Fibroblast of villous mesenchyme (primary cell): ENCODE measurements around the gene ABR. TPM values are rescaled to one million over a fixed set of nuclear protein-coding genes. Genes with fewer than 3 reads are reported as not detected.

Experiments used
- DNase-seq: peaks from one replicate; pipeline ENCODE4 v3.0.0-alpha.2; 2010; ENCODE audit warnings: low read depth
- H3K4me3 ChIP-seq: 2 replicates; pipeline ENCODE4 v1.5.1; 2011; ENCODE audit warnings: low read depth, mild to moderate bottlenecking, low read length
- CTCF ChIP-seq: IDR thresholded peaks from 2 replicates; pipeline ENCODE4 v1.5.1; 2012; ENCODE audit warnings: low read depth, mild to moderate bottlenecking, low read length; ENCODE audit not compliant: insufficient read depth
- total RNA-seq: library from RNA; depleted of rRNA; stranded (reverse); fragments of >200 nt; gene quantifications from 2 replicates; pipeline ENCODE4 v1.2.3, GENCODE V29; 2012

The ABR gene
- total RNA-seq, 1 donor, result 51.8 TPM

GRCh38 chr17:1032391-1032790 is 147.4 kb downstream of the ABR start:
- no peak overlapping the region for H3K4me3 ChIP-seq
- DNase-seq, result no peak
- TF ChIP-seq CTCF, result no peak

- no peak for TF ChIP-seq CTCF
- peak; percentile 32 for DNase-seq
- no peak overlapping the region for H3K4me3 ChIP-seq
Observed at GRCh38 chr17:1031711-1032110, 148.1 kb downstream of the ABR start.

GRCh38 chr17:1030684-1031532 is 148.9 kb downstream of the ABR start:
- H3K4me3 ChIP-seq, result no peak overlapping the region
- DNase-seq, result no peak
- TF ChIP-seq CTCF, result no peak

- no peak for TF ChIP-seq CTCF
- no peak overlapping the region for H3K4me3 ChIP-seq
- DNase-seq, result no peak
Observed at GRCh38 chr17:1029922-1030644, 149.7 kb downstream of the ABR start.

GRCh38 chr17:1029196-1029921 is 150.4 kb downstream of the ABR start:
- no peak for TF ChIP-seq CTCF
- no peak overlapping the region for H3K4me3 ChIP-seq
- peak; percentile 85 for DNase-seq

- TF ChIP-seq CTCF, result no peak
- no peak overlapping the region for H3K4me3 ChIP-seq
- no peak for DNase-seq
Observed at GRCh38 chr17:1027044-1027443, 152.7 kb downstream of the ABR start.
